IgD-negative memory B cell (primary cell): Measurements from ENCODE around the gene RNF223. TPM values are rescaled to one million over a fixed set of nuclear protein-coding genes. Genes with fewer than 3 reads are reported as not detected.
"Not testable (repeated sequence)": the region's sequence is repeated elsewhere in the genome, so short reads cannot be mapped to it uniquely, and the experiment has no call there.

Experiments used
- H3K27ac Mint-ChIP-seq, 3 donors: one replicate each; pipeline ENCODE4 v1.8.0; 2020 to 2022; ENCODE audit warnings: mild to moderate bottlenecking in 3 of 3, mixed read lengths in 3 of 3, moderate library complexity in 1 of 3
- H3K27me3 Mint-ChIP-seq: one replicate; pipeline ENCODE4 v1.8.0; 2021; ENCODE audit warnings: mixed read lengths
- H3K36me3 Mint-ChIP-seq: one replicate; pipeline ENCODE4 v1.8.0; 2020; ENCODE audit warnings: mild to moderate bottlenecking, mixed read lengths
- H3K4me1 Mint-ChIP-seq, 3 donors: one replicate each; pipeline ENCODE4 v1.8.0; 2020 to 2022; ENCODE audit warnings: mixed read lengths in 3 of 3, mild to moderate bottlenecking in 1 of 3
- H3K4me3 Mint-ChIP-seq, 4 donors: one replicate each; pipeline ENCODE4 v1.8.0; 2020 to 2022; ENCODE audit warnings: mild to moderate bottlenecking in 4 of 4, mixed read lengths in 4 of 4, moderate library complexity in 3 of 4
- H3K9me3 Mint-ChIP-seq, 3 donors: one replicate each; pipeline ENCODE4 v1.8.0; 2020 to 2021; ENCODE audit warnings: mixed read lengths in 3 of 3, mild to moderate bottlenecking in 1 of 3
- polyA plus RNA-seq: library from polyadenylated mRNA; unstranded; fragments of 300-500 nt; fragmentation: Illumina TruSeq; gene quantifications from one replicate; pipeline ENCODE4 v1.2.3, GENCODE V29; 2021

The RNF223 gene
- polyA plus RNA-seq, 1 donor from 2014 or later: not detected

DNA sequence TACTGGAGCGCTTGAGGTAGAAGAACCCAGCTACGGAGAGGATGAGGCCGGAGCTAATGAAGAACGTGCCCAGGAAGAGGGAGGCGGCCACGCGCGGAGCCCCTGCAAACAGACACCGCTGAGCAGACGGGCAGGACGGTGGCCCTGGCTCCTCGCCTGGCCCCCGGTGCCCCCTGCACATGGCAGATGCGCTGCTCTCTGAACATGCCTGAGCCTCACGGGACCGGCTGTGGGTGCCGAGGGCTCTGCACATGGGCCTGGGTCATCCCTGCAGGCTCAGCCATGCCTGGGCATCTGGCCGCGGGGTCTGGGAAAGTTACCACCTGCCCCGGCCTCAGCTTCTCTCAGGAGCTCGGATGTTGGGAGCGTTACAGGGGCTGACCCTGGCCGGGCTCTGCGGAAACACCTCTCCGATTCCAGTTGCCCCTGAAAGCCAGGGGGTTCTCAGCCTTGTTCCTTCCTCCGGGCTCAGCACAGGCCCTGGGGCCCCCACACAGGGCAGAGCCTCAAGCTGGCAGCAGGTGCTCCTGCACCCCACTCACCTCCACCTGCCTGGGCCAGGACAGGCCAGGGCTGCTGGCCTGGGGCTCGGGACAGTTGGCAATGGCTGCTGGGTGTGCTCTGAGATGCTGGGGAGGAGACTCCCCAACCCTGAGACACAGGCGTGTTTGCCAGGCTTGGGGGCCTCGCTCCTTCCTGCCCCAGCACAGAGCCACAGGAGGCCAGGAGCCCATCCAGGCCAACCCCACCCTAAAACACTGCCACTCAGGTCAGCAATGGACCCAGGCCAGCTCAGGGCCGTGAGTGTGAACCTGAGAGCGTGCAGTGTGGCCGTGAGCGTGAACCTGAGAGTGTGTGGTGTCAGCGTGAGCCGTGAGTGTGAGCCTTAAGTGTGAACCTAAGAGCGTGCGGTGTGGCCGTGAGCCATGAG is 12.1 kb upstream of the RNF223 start:
- Mint-ChIP-seq H3K36me3 (no peaks in the 10 kb centered on the region), H3K27ac (no peak overlapping the region), H3K9me3 (no peaks in the 10 kb centered on the region), H3K4me1 (no peaks in the 10 kb centered on the region), H3K4me3 (no peak overlapping the region), H3K27me3 (no peaks in the 10 kb centered on the region)

DNA sequence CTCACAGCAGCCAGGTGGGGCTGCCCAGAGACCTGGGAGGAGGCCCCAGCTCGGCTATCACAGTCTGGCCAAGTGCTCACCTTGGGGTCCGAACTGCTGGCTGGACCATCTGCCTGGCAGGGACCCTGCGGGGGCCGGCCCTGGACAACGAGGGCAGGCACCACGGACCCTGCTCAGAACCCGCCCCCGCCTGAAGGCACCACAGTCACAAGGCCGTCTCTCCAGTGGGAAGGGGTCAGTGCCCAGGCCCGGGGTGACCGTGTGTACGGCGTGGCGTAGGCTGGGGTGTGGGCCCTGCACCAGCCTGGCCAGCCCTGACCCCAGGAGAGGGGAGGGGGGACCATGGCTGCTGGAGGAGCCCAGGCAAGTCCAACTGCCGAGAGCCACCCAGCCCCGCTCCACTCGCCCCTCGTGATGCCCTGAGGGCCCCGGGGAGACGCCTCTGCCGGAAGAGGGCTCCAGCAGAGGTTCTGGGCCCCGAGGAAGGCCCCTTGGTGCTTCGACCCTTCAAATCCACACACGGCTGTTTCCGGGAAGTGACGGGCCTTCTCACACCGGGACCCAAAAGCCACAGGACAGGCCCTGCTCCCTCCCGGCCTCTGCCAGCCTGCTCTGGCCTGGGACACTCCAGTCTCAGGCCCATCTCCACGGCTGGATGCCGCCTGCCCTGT is 11.2 kb upstream of the RNF223 start:
- Mint-ChIP-seq H3K36me3 (no peaks in the 10 kb centered on the region), H3K27me3 (no peaks in the 10 kb centered on the region), H3K4me1 (no peaks in the 10 kb centered on the region)

DNA sequence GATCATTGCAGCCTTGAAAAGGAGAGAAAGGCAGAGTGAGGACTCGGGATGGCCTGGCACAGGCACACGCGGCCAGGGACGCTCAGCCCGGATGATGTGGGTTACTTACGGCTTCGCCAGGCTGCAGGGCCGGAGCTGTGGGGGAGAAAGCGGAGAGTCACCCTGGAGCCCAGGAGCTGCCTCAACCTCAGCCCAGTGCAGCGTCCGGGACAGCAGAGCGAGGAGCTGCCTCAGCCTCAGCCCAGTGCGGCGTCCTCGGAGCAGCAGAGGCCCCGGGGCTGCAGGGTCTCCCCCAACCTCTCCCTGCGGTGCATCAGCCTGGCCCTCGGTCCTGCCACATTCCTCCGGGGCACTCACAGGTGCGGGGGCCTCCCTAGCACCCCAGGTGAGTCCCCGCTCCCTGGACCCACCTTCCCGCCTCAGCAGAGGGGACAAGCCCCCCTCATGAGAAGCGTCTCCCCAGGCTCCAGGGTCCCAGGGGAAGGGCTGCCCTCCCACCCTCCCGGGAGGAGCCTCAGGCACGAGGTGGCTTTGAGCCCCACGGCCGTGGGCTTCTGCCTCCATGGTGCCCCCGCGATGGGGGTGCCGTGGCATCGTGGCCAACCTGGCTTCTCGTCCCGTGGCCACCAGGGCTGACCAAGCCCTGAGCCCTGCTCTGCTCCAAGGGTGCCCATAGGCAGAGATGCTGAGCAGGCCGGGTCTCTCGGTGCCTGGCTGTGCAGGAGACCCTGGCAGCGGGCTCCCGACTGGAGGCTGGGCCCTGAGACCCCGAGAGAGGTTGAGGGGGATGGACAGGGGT is 10.5 kb upstream of the RNF223 start:
- H3K9me3 Mint-ChIP-seq: no peaks in the 10 kb centered on the region
- H3K27me3 Mint-ChIP-seq: no peaks in the 10 kb centered on the region
- no peaks in the 10 kb centered on the region for H3K36me3 Mint-ChIP-seq
- no peak overlapping the region for H3K4me3 Mint-ChIP-seq
- H3K27ac Mint-ChIP-seq: no peak overlapping the region
- peaks cover 0 to 1% (median 0%) of the 10 kb centered on the region in 3 donors for H3K4me1 Mint-ChIP-seq

More for the DNA sequence above, 11.2 kb upstream of the RNF223 start:
- Mint-ChIP-seq H3K4me3 (no peak overlapping the region), H3K9me3 (no peaks in the 10 kb centered on the region), H3K27ac (no peak overlapping the region)

DNA sequence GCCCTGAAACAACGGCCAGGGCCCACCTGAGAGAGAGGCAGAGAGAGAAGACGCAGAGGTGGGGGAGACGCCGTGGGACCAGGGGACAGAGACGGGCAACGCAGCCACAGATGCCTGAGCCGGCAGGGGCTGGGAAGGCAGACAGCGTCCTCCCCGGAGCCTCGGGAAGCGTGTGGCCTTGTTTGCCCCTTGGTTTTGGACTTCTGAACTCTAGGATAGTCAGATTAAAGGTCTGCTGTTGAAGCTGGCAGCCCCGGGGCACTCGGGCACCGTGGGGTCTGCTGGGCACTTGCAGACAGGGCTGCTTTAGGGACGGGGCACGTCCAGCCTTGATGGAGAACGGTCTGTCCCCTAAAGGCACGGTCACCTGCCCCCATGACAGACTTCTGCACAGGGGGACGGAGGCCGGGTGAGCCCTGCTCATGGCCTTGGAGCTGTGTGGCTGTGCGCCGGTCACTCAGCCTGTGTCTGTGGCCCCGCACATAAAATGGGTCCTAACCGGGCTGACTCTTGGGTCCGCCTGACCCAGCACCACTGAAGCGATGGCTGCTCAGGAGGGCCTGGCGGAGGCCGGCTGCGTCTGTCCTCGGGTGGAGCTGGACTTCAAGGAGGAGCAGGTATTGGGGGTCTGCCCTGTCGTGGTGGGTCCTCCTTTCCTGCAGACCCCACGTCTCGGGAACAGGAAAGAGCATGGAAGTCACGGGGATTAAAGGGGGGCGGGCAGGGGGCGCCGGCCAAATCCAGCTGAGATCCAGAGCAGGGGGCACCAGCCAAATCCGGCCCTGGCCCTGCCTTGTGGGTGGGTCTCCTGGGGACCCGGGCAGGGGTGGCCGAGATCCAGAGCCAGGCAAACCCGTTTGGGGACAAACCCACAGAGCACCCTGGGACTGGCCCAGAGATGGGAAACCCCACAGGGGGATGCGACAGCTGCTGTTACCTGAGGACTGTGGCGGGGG is 9.6 kb upstream of the RNF223 start:
- H3K9me3 Mint-ChIP-seq: no peaks in the 10 kb centered on the region
- no peaks in the 10 kb centered on the region for H3K27me3 Mint-ChIP-seq
- H3K27ac Mint-ChIP-seq: no peak overlapping the region
- no peaks in the 10 kb centered on the region for H3K36me3 Mint-ChIP-seq
- peak overlapping the region in 1 of 4 donors; percentile 58 for H3K4me3 Mint-ChIP-seq
- peaks cover 0 to 1% (median 0%) of the 10 kb centered on the region in 3 donors for H3K4me1 Mint-ChIP-seq

DNA sequence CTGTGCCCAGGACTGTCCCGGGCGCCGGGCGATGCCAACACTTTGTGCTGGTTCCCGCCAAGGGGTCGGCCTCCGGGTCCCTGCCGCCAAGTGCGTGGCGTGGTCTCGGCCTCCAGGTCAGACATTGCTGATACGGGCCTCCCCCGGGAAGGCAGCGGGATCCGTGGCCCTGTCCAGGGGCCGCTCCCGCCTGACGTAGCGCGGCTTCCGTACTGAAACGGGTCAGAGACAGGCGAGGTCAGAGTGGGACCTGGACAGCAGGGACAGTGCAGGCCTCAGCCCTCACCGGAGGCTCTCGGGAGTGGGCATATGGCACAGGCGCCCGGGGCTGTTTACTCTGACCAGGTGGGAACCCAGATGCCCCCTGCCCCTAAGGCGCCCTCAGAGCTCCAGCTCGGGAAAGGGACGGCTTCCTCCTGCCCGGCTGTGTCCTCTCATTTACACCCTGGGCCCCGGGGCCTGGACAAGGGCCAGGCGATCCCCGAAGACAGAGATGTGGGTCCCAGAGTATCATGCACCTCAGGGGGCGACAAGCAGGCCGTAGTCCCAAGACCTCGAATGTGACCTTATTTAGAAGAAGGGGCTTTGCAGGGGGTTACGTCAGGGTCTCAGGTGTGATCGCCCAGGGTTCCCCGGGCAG is 8.8 kb upstream of the RNF223 start:
- H3K27ac Mint-ChIP-seq: no peak overlapping the region
- H3K36me3 Mint-ChIP-seq: no peaks in the 10 kb centered on the region
- H3K27me3 Mint-ChIP-seq: no peaks in the 10 kb centered on the region
- peak overlapping the region in 1 of 4 donors; percentile 58 for H3K4me3 Mint-ChIP-seq
- H3K4me1 Mint-ChIP-seq: peaks cover 0 to 1% (median 0%) of the 10 kb centered on the region in 3 donors
- no peaks in the 10 kb centered on the region for H3K9me3 Mint-ChIP-seq

DNA sequence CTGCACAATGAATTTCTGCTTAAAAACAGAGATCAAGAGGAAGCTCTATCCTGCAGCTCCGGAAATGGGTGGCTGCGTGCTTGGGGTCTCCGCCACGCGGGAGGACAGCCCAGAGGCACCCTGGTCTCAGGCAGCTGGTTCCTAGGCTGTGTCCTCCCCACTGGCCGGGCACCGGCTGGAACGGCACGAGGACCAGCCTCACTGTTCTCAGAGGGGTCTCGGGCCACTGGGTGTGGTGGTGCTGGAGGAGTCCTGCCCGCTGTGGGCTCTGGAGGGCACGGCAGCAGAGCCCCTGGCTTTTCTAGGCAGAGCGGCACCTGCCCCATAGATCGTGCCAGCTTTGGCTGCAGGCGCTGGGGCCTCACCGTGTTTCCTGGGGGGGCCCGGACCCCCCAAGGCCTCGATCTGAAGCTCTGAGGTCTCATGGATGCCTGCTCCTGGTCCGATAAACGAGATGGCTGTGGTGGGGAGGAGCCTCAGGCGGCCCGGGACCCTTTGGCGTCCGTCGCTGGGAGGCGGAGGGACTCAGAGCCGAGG is 8.2 kb upstream of the RNF223 start:
- H3K4me1 Mint-ChIP-seq: peaks cover 0 to 1% (median 0%) of the 10 kb centered on the region in 3 donors
- no peaks in the 10 kb centered on the region for H3K27me3 Mint-ChIP-seq
- H3K9me3 Mint-ChIP-seq: no peaks in the 10 kb centered on the region
- no peak overlapping the region for H3K4me3 Mint-ChIP-seq
- no peaks in the 10 kb centered on the region for H3K36me3 Mint-ChIP-seq
- H3K27ac Mint-ChIP-seq: no peak overlapping the region

DNA sequence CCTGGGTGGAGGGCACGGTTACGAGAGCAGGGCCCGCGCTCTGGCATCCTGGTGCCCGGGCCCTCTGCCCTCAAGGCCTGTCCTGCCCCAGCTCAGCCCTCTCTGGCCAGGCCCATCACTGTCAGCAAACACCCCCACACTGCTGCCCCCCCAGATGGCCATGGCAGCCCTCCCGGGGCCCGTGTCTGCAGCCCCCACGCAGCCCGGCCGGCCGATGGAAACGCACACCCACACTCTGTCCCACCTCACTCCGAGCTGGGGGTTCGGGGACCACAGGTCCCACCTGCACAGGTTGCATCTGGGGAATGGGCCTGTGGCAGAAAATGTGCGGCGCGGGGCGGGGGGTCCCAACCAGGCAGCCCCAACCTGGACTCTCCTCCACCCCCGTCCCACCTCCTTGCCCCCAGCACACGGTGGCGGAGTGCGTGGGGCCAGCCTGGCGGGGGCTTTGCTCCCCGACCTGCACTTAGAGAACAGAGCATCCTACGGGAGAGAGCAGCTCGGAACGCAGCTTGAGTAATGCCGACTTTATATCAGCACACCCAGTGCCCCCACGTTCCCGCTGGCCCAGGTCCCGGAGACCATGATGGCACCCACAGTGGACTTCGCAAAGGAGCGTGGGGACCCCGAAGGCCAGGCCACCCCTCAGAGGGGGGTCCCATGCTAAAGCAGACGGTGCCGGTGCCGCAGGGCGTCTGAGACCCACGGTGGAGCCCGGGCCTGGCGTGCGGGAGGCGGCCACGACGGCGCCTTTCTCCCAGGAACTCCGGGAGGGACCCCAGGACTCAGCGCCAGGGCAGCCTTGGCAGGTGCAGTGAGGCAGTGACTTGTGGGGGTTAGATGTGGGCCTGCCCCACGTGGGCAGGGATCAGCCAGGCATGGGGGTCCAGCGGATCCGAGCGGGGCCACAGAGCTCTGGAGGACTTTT is 7.5 kb upstream of the RNF223 start:
- H3K4me3 Mint-ChIP-seq: no peak overlapping the region
- H3K9me3 Mint-ChIP-seq: no peaks in the 10 kb centered on the region
- H3K4me1 Mint-ChIP-seq: peaks cover 0 to 1% (median 0%) of the 10 kb centered on the region in 3 donors
- no peak overlapping the region for H3K27ac Mint-ChIP-seq
- no peaks in the 10 kb centered on the region for H3K27me3 Mint-ChIP-seq
- no peaks in the 10 kb centered on the region for H3K36me3 Mint-ChIP-seq

DNA sequence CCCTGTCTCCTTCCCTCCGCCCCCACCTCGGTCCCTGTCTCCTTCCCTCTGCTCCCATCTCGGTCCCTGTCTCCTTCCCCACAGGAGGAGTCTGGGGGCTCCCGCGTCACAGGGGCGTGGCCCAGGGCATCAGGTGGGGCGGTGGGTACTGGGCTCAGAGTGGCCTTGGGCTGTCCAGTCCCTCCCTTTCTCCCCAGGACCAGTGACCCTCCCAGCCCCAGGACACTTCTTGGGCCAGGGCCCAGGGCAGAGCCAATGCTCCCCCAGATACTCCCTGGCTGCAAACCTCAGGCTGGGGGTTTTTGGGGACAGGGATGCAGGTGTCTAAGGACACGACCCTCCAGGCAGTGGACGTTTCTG is 6.8 kb upstream of the RNF223 start:
- H3K27me3 Mint-ChIP-seq: no peaks in the 10 kb centered on the region
- no peaks in the 10 kb centered on the region for H3K36me3 Mint-ChIP-seq
- H3K4me1 Mint-ChIP-seq: peaks cover 0 to 1% (median 0%) of the 10 kb centered on the region in 3 donors
- no peak overlapping the region for H3K4me3 Mint-ChIP-seq
- no peaks in the 10 kb centered on the region for H3K9me3 Mint-ChIP-seq
- H3K27ac Mint-ChIP-seq: no peak overlapping the region

DNA sequence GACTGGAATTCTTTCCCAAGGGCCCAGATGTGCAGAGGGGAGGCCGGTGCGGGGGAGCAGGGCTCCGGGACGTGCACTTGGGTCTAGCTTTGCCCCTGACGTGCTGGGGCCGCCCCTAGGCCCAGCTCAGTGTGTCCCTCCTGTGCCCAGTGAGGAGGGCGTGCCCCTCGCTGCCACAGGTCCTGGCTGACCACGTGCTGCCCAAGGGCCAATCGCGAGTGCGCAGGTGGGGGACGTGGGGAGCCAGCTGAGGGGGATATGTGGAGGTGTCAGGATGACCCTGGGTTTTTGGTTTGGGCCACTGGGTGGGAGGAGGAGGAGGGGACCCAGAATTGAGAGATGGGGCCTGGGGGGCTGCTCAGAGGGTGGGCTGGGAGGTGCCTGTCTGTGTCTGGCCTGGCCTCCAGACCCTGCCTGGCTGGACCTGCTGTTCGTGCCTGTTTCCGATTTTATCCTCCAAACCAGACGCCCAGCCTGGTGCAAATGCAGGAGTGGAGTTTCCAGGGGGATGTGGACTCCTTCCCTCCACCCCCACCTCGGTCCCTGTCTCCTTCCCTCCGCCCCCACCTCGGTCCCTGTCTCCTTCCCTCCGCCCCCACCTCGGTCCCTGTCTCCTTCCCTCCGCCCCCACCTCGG is 6.1 kb upstream of the RNF223 start:
- H3K27me3 Mint-ChIP-seq: no peaks in the 10 kb centered on the region
- no peaks in the 10 kb centered on the region for H3K36me3 Mint-ChIP-seq
- H3K4me1 Mint-ChIP-seq: peaks cover 0 to 1% (median 0%) of the 10 kb centered on the region in 3 donors
- H3K9me3 Mint-ChIP-seq: no peaks in the 10 kb centered on the region
- peak overlapping the region in 1 of 4 donors; percentile 28 for H3K4me3 Mint-ChIP-seq
- peak overlapping the region in 1 of 3 donors; percentile 62 for H3K27ac Mint-ChIP-seq

DNA sequence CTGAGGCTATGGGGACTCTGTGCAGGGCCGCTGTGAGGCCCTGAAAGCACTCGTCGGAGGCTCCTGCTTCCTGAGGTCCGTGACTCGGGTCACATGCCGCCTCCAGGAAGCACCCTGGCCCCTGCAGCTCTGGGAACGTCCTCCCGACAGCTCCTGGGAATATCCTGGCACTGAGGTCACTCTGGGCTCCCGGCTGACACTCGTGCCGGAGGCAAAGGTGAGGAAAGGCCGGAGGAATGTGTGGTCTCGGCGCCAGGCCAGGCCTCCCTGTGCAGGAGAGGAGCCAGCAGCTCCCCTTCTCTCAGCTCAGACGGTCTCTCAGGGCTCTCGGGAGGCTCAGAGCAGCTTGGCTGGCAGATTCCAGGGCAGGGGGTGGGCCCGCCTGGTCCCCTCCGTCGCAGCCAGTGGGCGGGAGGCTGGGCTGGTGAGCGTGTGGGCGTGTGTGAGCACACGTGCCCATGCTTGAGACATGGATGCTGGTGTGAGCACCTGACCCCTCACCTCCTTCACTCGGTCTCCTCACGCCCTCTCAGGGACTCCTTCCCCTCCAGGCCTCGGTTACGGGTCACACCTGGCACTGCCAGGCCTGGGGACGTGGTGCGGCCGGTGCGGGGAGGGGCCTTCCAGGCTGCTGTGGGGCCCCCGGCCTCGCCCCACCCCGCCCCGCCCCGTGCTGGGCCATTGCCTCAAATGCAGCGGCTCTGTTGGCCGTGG is 5.5 kb upstream of the RNF223 start:
- peaks cover 0 to 3% (median 3%) of the 10 kb centered on the region in 3 donors for H3K4me1 Mint-ChIP-seq
- H3K9me3 Mint-ChIP-seq: no peaks in the 10 kb centered on the region
- H3K27ac Mint-ChIP-seq: no peak overlapping the region
- H3K4me3 Mint-ChIP-seq: peak overlapping the region in 2 of 4 donors; percentile 3 to 12
- peaks cover 4% of the 10 kb centered on the region for H3K27me3 Mint-ChIP-seq
- H3K36me3 Mint-ChIP-seq: no peaks in the 10 kb centered on the region

DNA sequence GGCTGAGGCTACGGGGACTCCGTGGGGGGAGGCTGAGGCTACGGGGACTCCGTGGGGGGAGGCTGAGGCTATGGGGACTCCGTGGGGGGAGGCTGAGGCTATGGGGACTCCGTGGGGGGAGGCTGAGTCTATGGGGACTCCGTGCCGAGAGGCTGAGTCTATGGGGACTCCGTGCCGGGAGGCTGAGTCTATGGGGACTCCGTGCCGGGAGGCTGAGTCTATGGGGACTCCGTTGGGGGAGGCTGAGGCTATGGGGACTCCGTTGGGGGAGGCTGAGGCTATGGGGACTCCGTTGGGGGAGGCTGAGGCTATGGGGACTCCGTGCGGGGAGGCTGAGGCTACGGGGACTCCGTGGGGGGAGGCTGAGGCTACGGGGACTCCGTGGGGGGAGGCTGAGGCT is 3.3 kb upstream of the RNF223 start:
- not testable (repeated sequence) for H3K36me3 Mint-ChIP-seq, H3K4me1 Mint-ChIP-seq, H3K9me3 Mint-ChIP-seq, H3K27me3 Mint-ChIP-seq, H3K27ac Mint-ChIP-seq, H3K4me3 Mint-ChIP-seq
